Loucy (cell line): Measurements from ENCODE around the gene CDC14A.

Experiments
- H2AFZ ChIP-seq: fragments of 200-600 bp; sonication (generic); 2 replicates; pipeline ENCODE4 v1.6.0; 2016; ENCODE audit warnings: antibody characterized with exemption, mild to moderate bottlenecking, low read length, moderate library complexity
- H3F3A ChIP-seq: fragments of 200-600 bp; 2 replicates; pipeline ENCODE4 v1.6.0; 2016; ENCODE audit warnings: antibody characterized with exemption, low read depth, mild to moderate bottlenecking
- H3K27me3 ChIP-seq: fragments of 200-600 bp; sonication (generic); 2 replicates; pipeline ENCODE4 v1.6.1; 2014; ENCODE audit warnings: low read length, mild to moderate bottlenecking; ENCODE audit not compliant: insufficient read depth, poor library complexity, severe bottlenecking
- H3K36me3 ChIP-seq: fragments of 200-600 bp; sonication (generic); 2 replicates; pipeline ENCODE4 v1.6.1; 2016; ENCODE audit warnings: low read length; ENCODE audit not compliant: insufficient read depth
- H3K4me1 ChIP-seq: fragments of 200-600 bp; sonication (generic); 2 replicates; pipeline ENCODE4 v1.5.1; 2014; ENCODE audit warnings: low read length, mild to moderate bottlenecking; ENCODE audit not compliant: insufficient read depth, poor library complexity, severe bottlenecking
- H3K4me2 ChIP-seq: fragments of 200-600 bp; sonication (generic); 2 replicates; pipeline ENCODE4 v1.6.0; 2014; ENCODE audit warnings: antibody characterized with exemption, low read length, low read depth, mild to moderate bottlenecking; ENCODE audit not compliant: poor library complexity, severe bottlenecking
- H3K4me3 ChIP-seq: fragments of 200-600 bp; sonication (generic); 2 replicates; pipeline ENCODE4 v1.5.1; 2014; ENCODE audit warnings: low read length, mild to moderate bottlenecking, mixed read lengths; ENCODE audit not compliant: poor library complexity, severe bottlenecking
- H3K79me2 ChIP-seq: fragments of 200-600 bp; sonication (generic); 2 replicates; pipeline ENCODE4 v1.6.1; 2014; ENCODE audit warnings: low read length; ENCODE audit not compliant: insufficient read depth
- H3K9ac ChIP-seq: fragments of 200-600 bp; sonication (generic); 2 replicates; pipeline ENCODE4 v1.6.0; 2014; ENCODE audit warnings: mild to moderate bottlenecking, low read depth, low read length, moderate library complexity; ENCODE audit not compliant: poor library complexity, severe bottlenecking
- H3K9me2 ChIP-seq: fragments of 200-600 bp; sonication (generic); replicated peaks from 2 replicates; pipeline ENCODE4 v1.6.1; 2016; ENCODE audit warnings: low read depth, low read length, mixed read lengths
- H3K9me3 ChIP-seq: fragments of 200-600 bp; sonication (generic); 2 replicates; pipeline ENCODE4 v1.6.1; 2014; ENCODE audit warnings: mild to moderate bottlenecking, antibody characterized with exemption, low read length, low read depth; ENCODE audit not compliant: insufficient read depth
- H4K20me1 ChIP-seq: fragments of 200-600 bp; sonication (generic); 2 replicates; pipeline ENCODE4 v1.6.0; 2014; ENCODE audit warnings: antibody characterized with exemption, low read length, mild to moderate bottlenecking; ENCODE audit not compliant: insufficient read depth, poor library complexity, severe bottlenecking
- CTCF ChIP-seq: fragments of 200-600 bp; sonication (generic); conservative IDR thresholded peaks from 2 replicates; pipeline ENCODE4 v1.5.1; 2014; ENCODE audit warnings: mild to moderate bottlenecking, antibody characterized with exemption, low read length
- EZH2phosphoT487 ChIP-seq: fragments of 200-600 bp; IDR thresholded peaks from 2 replicates; pipeline ENCODE4 v1.6.1; 2018; ENCODE audit warnings: antibody characterized with exemption, mild to moderate bottlenecking, moderate library complexity, borderline replicate concordance

Gene CDC14A

GRCh38 chr1:100348549-100349144, 3.7 kb upstream of the CDC14A start:
- Histone ChIP-seq H3K4me1 (peaks cover 18% of the 10 kb centered on the region), H3K79me2 (peaks cover 12% of the 10 kb centered on the region), H3K9me3 (no peaks in the 10 kb centered on the region), H4K20me1 (peaks cover 9% of the 10 kb centered on the region), H3K9ac (no peak overlapping the region), H3K27me3 (no peaks in the 10 kb centered on the region), H3K36me3 (no peaks in the 10 kb centered on the region), H3K9me2 (no peaks in the 10 kb centered on the region), H3K4me2 (no peak overlapping the region), H3F3A (no peaks in the 10 kb centered on the region), H3K4me3 (no peak overlapping the region), H2AFZ (no peak overlapping the region)
- no peak for TF ChIP-seq CTCF
- no peak for TF ChIP-seq EZH2phosphoT487

GRCh38 chr1:100349246-100349645, 3.1 kb upstream of the CDC14A start:
- Histone ChIP-seq H3K4me1 (peaks cover 24% of the 10 kb centered on the region), H3K27me3 (no peaks in the 10 kb centered on the region), H2AFZ (no peak overlapping the region), H3K79me2 (peaks cover 18% of the 10 kb centered on the region), H3K9ac (no peak overlapping the region), H3K9me2 (no peaks in the 10 kb centered on the region), H4K20me1 (peaks cover 15% of the 10 kb centered on the region), H3K4me2 (no peak overlapping the region), H3K9me3 (no peaks in the 10 kb centered on the region), H3K4me3 (no peak overlapping the region), H3K36me3 (no peaks in the 10 kb centered on the region), H3F3A (no peaks in the 10 kb centered on the region)
- TF ChIP-seq EZH2phosphoT487, result no peak
- TF ChIP-seq CTCF, result no peak

GRCh38 chr1:100350787-100351094, 1.6 kb upstream of the CDC14A start:
- Histone ChIP-seq H3F3A (no peaks in the 10 kb centered on the region), H3K36me3 (no peaks in the 10 kb centered on the region), H3K4me3 (peak overlapping the region; percentile 91), H3K4me2 (peak overlapping the region; percentile 77), H3K9me3 (no peaks in the 10 kb centered on the region), H3K27me3 (no peaks in the 10 kb centered on the region), H2AFZ (peak overlapping the region; percentile 59; the same call in 1 of the 2 replicates), H3K4me1 (peaks cover 39% of the 10 kb centered on the region), H3K9me2 (no peaks in the 10 kb centered on the region), H3K9ac (peak overlapping the region; percentile 79), H3K79me2 (peaks cover 33% of the 10 kb centered on the region), H4K20me1 (peaks cover 28% of the 10 kb centered on the region)
- TF ChIP-seq CTCF (no peak), EZH2phosphoT487 (no peak)
